Heart right ventricle (tissue), 16 donors: ENCODE results near the gene SNX24. TPM values are rescaled to one million over a fixed set of nuclear protein-coding genes. Genes with fewer than 3 reads are reported as not detected.
"Not testable (repeated sequence)": the region's sequence is repeated elsewhere in the genome, so short reads cannot be mapped to it uniquely, and the experiment has no call there.

Experiments used
- ATAC-seq, 8 donors: fragments of 200-7000 bp; cut with Tn5 transposase; one replicate each; pipeline ENCODE4 v1.9.1; 2020; ENCODE audit warnings: mild to moderate bottlenecking in 8 of 8, moderate library complexity in 8 of 8, moderate number of reproducible peaks in 1 of 8
- DNase-seq, 2 donors: peaks; one replicate each; pipeline ENCODE4 v3.0.0-alpha.2; 2020
- H3K27ac ChIP-seq, 10 donors: fragments of 200-600 bp; sonication (generic) in 2 of 10; one replicate each; pipeline versions ENCODE4 v1.5.0 to v1.8.0; 2020 to 2022; ENCODE audit warnings: mild to moderate bottlenecking in 3 of 10
- H3K27me3 ChIP-seq, 7 donors: fragments of 200-600 bp; one replicate each; pipeline ENCODE4 v1.8.0; 2021 to 2022; ENCODE audit warnings: mild to moderate bottlenecking in 2 of 7
- H3K36me3 ChIP-seq, 9 donors: fragments of 200-600 bp; sonication (generic) in 1 of 9; one replicate each; pipeline versions ENCODE4 v1.5.0 to v1.8.0; 2020 to 2022; ENCODE audit warnings: mild to moderate bottlenecking in 2 of 9
- H3K4me1 ChIP-seq, 9 donors: fragments of 200-600 bp; sonication (generic) in 1 of 9; one replicate each; pipeline versions ENCODE4 v1.5.0 to v1.8.0; 2020 to 2022; ENCODE audit warnings: mild to moderate bottlenecking in 4 of 9
- H3K4me3 ChIP-seq, 10 donors: fragments of 200-600 bp; sonication (generic) in 2 of 10; one replicate each; pipeline versions ENCODE4 v1.5.0 to v1.8.0; 2020 to 2022; ENCODE audit warnings: mild to moderate bottlenecking in 7 of 10, moderate library complexity in 2 of 10
- H3K9me3 ChIP-seq, 11 donors: fragments of 200-600 bp in 10 of 11; sonication (generic) in 2 of 11; one replicate each; pipeline versions ENCODE4 v1.5.0 to v1.8.0; 2013 to 2022; ENCODE audit warnings: mild to moderate bottlenecking in 2 of 11, control low read depth in 1 of 11, moderate library complexity in 1 of 11
- WGBS, 2 donors: extraction: QIAGEN DNeasy Blood & Tissue Kit; methylation state at CpG; one replicate each; pipeline ENCODE4 v1.1.7; 2013; ENCODE audit warnings: inconsistent platforms in 1 of 2; 5-methylcytosine and 5-hydroxymethylcytosine counted together
- intact Hi-C, 10 donors: fragments of 100-400 bp; cut with DNase I; formaldehyde crosslinking; loops; one replicate each; pipeline versions ENCODE4 v1.11.1 to v1.14.2; 2022
- polyA plus RNA-seq, 2 donors: library from polyadenylated mRNA; stranded (reverse); fragments of 200-250 nt; gene quantifications; one replicate each; pipeline ENCODE4 v1.2.3, GENCODE V29; 2013
- total RNA-seq, 10 donors: library from RNA; stranded (reverse); fragmentation: NEBNext Ultra II Directional in 3 of 10; extraction: Animal tissue kit (Norgen Biotek cat#: 25700) in 3 of 10; gene quantifications; one replicate each; pipeline versions ENCODE4 v1.2.1 to v1.2.4, GENCODE V29; 2021 to 2023
- TF ChIP-seq, protein P1 (sequence below), 9 donors: fragments of 200-600 bp; sonication (generic) in 2 of 9; IDR thresholded peaks; one replicate each; pipeline versions ENCODE4 v1.5.0 to v1.8.0; 2021 to 2022; ENCODE audit warnings: antibody characterized with exemption in 9 of 9, mild to moderate bottlenecking in 5 of 9, moderate library complexity in 1 of 9
- donor health status: Arrhythmogenic right ventricular cardiomyopathy.
- donor health status: ischemic (EF 13 %, LVEDD 7.1; RV severe dilation, severe dysfunction).
- donor health status: healthy with polysubstance abuse.
- donor health status: DM: no; HTN: yes; CAD: no.
- donor health status: DM: no; HTN: no; CAD: no.
- donor health status: ischemic (EF 25% LVEDD 6.9; RV normal size, moderate dysfunction).
- donor health status: ischemic (EF 25% LVEDD 5.7; RV mildly dilated, moderate dysfunction).
- donor health status: healthy.
- donor health status: DM: yes; HTN: yes; CAD: no.
- donor health status: Ischemic cardiomyopathy.
- donor health status: ischemic (EF 35%, LVEDD 5.7; RV mildly dilated, moderate dysfunction).
- donor health status: nonischemic (EF 11% LVEDD 7.7; RV severe dilation, severe dysfunction).
- donor health status: DM: yes; HTN: yes; CAD: no.
- donor health status: PGD.
- donor health status: ischemic (EF 29% LVEDD 5.4; RV normal size, mild dysfunction).
- donor health status: nonischemic (EF 23%, LVEDD 6.1; RV moderate dilation, normal function).

The SNX24 gene
- total and polyA plus RNA-seq, 12 donors, result 11.7 to 16.3 (median 13.8) TPM

DNA sequence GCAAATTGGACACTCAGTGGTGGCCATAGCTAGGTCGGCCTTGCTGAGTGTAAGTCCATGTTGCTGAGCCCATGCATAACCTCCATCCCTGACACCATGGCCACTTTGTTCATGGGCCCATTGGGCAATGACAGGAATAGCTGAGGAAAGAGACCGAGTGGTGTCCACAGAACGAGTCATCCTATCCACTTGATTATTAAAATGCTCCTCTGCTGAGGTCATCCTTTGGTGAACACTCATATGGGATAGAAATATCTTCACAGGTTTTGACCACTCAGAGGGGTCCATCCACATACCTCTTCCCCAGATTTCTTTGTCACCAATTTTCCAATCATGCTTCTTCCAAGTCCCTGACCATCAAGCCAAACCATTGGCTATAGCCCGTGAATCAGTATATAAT is 127.5 kb downstream of the SNX24 start:
- no peak for DNase-seq
- no peak overlapping the region for H3K27ac ChIP-seq
- TF ChIP-seq, protein P1, sequence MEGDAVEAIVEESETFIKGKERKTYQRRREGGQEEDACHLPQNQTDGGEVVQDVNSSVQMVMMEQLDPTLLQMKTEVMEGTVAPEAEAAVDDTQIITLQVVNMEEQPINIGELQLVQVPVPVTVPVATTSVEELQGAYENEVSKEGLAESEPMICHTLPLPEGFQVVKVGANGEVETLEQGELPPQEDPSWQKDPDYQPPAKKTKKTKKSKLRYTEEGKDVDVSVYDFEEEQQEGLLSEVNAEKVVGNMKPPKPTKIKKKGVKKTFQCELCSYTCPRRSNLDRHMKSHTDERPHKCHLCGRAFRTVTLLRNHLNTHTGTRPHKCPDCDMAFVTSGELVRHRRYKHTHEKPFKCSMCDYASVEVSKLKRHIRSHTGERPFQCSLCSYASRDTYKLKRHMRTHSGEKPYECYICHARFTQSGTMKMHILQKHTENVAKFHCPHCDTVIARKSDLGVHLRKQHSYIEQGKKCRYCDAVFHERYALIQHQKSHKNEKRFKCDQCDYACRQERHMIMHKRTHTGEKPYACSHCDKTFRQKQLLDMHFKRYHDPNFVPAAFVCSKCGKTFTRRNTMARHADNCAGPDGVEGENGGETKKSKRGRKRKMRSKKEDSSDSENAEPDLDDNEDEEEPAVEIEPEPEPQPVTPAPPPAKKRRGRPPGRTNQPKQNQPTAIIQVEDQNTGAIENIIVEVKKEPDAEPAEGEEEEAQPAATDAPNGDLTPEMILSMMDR (IDR thresholded peaks at IDR 0.05), result no peak
- H3K4me1 ChIP-seq, result peaks cover 0 to 7% (median 0%) of the 10 kb centered on the region in 9 donors
- H3K4me3 ChIP-seq, result no peak overlapping the region
- 96 to 97% methylated on average over 4 of the region's 4 CpGs for WGBS, 2 donors
- no peaks in the 10 kb centered on the region for H3K9me3 ChIP-seq
- H3K27me3 ChIP-seq, result no peaks in the 10 kb centered on the region
- ATAC-seq, result no peak
- H3K36me3 ChIP-seq, result no peaks in the 10 kb centered on the region
- intact Hi-C loops, result no loop called here

DNA sequence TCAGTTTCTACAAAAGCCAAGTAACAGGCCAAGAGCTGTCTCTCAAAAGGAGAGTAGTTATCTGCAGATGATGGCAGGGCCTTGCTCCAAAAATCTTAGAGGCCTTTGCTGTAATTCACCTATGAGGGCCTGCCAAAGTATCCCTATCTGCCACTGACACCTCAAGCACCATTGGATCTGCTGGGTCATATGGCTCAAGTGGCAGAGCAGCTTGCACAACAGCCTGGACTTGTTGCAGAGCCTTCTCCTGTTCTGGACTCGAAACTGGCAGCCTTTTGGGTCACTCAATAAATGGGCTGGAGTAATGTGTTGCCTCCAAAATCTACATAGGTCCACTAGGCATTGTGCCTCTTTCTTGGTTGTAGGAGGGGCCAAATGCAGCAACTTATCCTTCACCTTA is 128.3 kb downstream of the SNX24 start:
- H3K27me3 ChIP-seq, H3K9me3 ChIP-seq, DNase-seq, H3K36me3 ChIP-seq, H3K4me1 ChIP-seq, H3K4me3 ChIP-seq, ATAC-seq, intact Hi-C loops, H3K27ac ChIP-seq: not testable (repeated sequence)
- WGBS, 2 donors, result 92 to 96% methylated on average over 1 of the region's 1 CpG

DNA sequence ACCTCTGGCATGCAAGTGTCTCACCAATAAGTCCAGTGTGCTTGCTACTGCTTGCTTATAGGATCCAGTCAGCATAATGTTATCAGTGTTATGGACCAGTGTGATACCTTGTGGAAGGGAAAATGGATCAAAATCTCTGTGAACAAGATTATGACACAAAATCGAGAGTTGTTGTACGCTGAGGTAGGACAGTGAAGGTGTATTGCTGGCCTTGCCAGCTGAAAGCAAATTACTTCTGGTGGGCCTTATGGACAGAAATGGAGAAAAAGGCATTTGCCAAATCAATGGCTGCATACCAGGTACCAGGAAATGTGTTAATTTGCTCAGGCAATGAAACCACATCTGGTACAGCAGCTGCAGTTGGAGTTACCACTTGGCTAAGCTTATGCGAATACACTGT is 128.8 kb downstream of the SNX24 start:
- intact Hi-C loops, H3K4me3 ChIP-seq, H3K27ac ChIP-seq, H3K4me1 ChIP-seq, H3K9me3 ChIP-seq, H3K36me3 ChIP-seq, ATAC-seq, DNase-seq, H3K27me3 ChIP-seq: not testable (repeated sequence)
- 99 to 100% methylated on average over 3 of the region's 3 CpGs for WGBS, 2 donors

DNA sequence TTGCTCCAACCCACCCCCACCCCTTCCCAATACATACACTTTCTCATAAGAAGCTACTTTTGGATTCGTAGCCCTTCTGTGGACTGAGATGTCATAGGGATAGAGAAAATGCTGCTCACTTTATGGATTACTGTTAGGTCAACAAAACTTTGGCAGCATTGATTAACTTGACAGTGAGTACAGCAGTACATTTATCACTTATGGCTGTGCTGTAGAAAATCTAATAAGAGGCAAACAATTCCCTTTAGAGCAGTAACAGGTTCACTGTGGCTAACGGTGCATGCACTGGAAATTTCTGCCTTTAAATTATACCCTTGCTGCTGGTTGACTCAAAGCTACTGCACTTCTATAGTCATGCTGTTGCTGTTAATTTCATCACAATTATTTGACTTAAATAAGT is 131.9 kb downstream of the SNX24 start:
- no peak overlapping the region for H3K27ac ChIP-seq
- H3K27me3 ChIP-seq, result no peaks in the 10 kb centered on the region
- no peak for ATAC-seq
- no peaks in the 10 kb centered on the region for H3K4me1 ChIP-seq
- TF ChIP-seq, protein P1 (IDR thresholded peaks at IDR 0.05), result no peak
- intact Hi-C loops, result no loop called here
- H3K9me3 ChIP-seq, result no peaks in the 10 kb centered on the region
- H3K4me3 ChIP-seq, result no peak overlapping the region
- 88 to 94% methylated on average over 2 of the region's 2 CpGs for WGBS, 2 donors
- no peak for DNase-seq
- H3K36me3 ChIP-seq, result no peaks in the 10 kb centered on the region

DNA sequence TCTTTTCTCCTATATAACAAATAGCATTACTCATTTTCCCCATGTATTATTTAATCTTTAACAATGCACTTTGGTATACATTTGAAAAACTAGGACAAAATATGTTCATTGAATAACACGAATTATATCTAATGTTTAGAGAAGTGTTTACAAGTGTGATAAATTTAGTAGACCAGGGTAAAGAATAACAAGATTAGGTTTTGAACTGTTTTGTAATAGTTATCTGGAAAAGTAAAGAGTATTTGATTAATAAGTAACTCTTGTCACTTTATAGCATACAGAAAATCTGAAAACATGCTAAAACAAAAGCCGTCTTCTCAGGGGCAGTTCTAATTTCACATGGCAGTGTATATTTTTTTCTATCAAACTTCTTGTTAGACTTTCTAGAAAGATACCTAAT is 132.7 kb downstream of the SNX24 start:
- intact Hi-C loops, result no loop called here
- DNase-seq (no peak), ATAC-seq (no peak)
- TF ChIP-seq, protein P1 (IDR thresholded peaks at IDR 0.05), result no peak
- Histone ChIP-seq H3K4me3 (no peak overlapping the region), H3K27me3 (no peaks in the 10 kb centered on the region), H3K36me3 (no peaks in the 10 kb centered on the region), H3K27ac (no peak overlapping the region), H3K4me1 (no peaks in the 10 kb centered on the region), H3K9me3 (no peaks in the 10 kb centered on the region)
- 90 to 92% methylated on average over 2 of the region's 2 CpGs for WGBS, 2 donors
